GM23338 (cell line): ENCODE measurements around the gene NPAS2. TPM values are rescaled to one million over a fixed set of nuclear protein-coding genes. Genes with fewer than 3 reads are reported as not detected.

Experiments
- ATAC-seq: fragments of 200-7000 bp; cut with Tn5 transposase; 3 replicates; pipeline ENCODE4 v1.9.1; 2020
- DNase-seq: peaks from one replicate; pipeline ENCODE4 v3.0.0-alpha.2; 2015; ENCODE audit warnings: low spot score
- H2AFZ ChIP-seq: fragments of 200-600 bp; sonication (generic); 2 replicates; pipeline ENCODE4 v1.8.0; 2016; ENCODE audit warnings: antibody characterized with exemption, mild to moderate bottlenecking, moderate library complexity
- H3F3A ChIP-seq: fragments of 200-600 bp; sonication (generic); replicated peaks from 2 replicates; pipeline ENCODE4 v1.8.0; 2017; ENCODE audit warnings: antibody characterized with exemption, mixed run types, low read depth
- H3K27ac ChIP-seq: fragments of 200-600 bp; sonication (generic); 2 replicates; pipeline ENCODE4 v1.6.1; 2016; ENCODE audit warnings: low read depth
- H3K27me3 ChIP-seq: fragments of 200-600 bp; sonication (generic); 2 replicates; pipeline ENCODE4 v1.8.0; 2016; ENCODE audit warnings: mild to moderate bottlenecking, mixed run types, moderate library complexity; ENCODE audit not compliant: insufficient read depth
- H3K36me3 ChIP-seq: fragments of 200-600 bp; sonication (generic); 2 replicates; pipeline ENCODE4 v1.8.0; 2016; ENCODE audit warnings: mild to moderate bottlenecking; ENCODE audit not compliant: insufficient read depth
- H3K4me1 ChIP-seq: fragments of 200-600 bp; sonication (generic); 2 replicates; pipeline ENCODE4 v1.8.0; 2016; ENCODE audit warnings: mild to moderate bottlenecking, moderate library complexity; ENCODE audit not compliant: insufficient read depth
- H3K4me2 ChIP-seq: fragments of 200-600 bp; sonication (generic); 2 replicates; pipeline ENCODE4 v1.7.1; 2017; ENCODE audit warnings: mixed run types
- H3K4me3 ChIP-seq: fragments of 200-600 bp; sonication (generic); 2 replicates; pipeline ENCODE4 v1.6.1; 2016; ENCODE audit warnings: mixed run types
- H3K79me2 ChIP-seq: fragments of 200-600 bp; sonication (generic); replicated peaks from 2 replicates; pipeline ENCODE4 v1.8.0; 2017; ENCODE audit warnings: mild to moderate bottlenecking; ENCODE audit not compliant: insufficient read depth
- H3K9me2 ChIP-seq: fragments of 200-600 bp; sonication (generic); 2 replicates; pipeline ENCODE4 v1.8.0; 2017; ENCODE audit not compliant: insufficient read depth
- H4K20me1 ChIP-seq: fragments of 200-600 bp; sonication (generic); replicated peaks from 2 replicates; pipeline ENCODE4 v1.8.0; 2017; ENCODE audit warnings: mild to moderate bottlenecking; ENCODE audit not compliant: insufficient read depth
- H3K27ac Mint-ChIP-seq: 2 replicates; pipeline ENCODE4 v1.8.0; 2020; ENCODE audit warnings: inconsistent platforms, mild to moderate bottlenecking, moderate library complexity, mixed read lengths
- H3K27me3 Mint-ChIP-seq: 3 replicates; pipeline ENCODE4 v1.8.0; 2022; ENCODE audit warnings: low read depth, mild to moderate bottlenecking, moderate library complexity, mixed read lengths, inconsistent platforms; ENCODE audit not compliant: insufficient read depth, poor library complexity
- H3K36me3 Mint-ChIP-seq: 3 replicates; pipeline ENCODE4 v1.8.0; 2021; ENCODE audit warnings: low read depth, mild to moderate bottlenecking, inconsistent platforms, moderate library complexity, mixed read lengths
- H3K4me1 Mint-ChIP-seq: 3 replicates; pipeline ENCODE4 v1.8.0; 2020; ENCODE audit warnings: mild to moderate bottlenecking, inconsistent platforms, mixed read lengths
- H3K4me3 Mint-ChIP-seq: 3 replicates; pipeline ENCODE4 v1.8.0; 2021; ENCODE audit warnings: moderate library complexity, mild to moderate bottlenecking, inconsistent platforms, mixed read lengths
- H3K9me3 Mint-ChIP-seq: 3 replicates; pipeline ENCODE4 v1.8.0; 2020; ENCODE audit warnings: moderate library complexity, mild to moderate bottlenecking, inconsistent platforms, mixed read lengths
- CREB1 ChIP-seq: fragments of 250-450 bp; sonication (Bioruptor Pico); IDR thresholded peaks from 2 replicates; pipeline ENCODE4 v1.5.0; 2020; ENCODE audit warnings: low read depth, mild to moderate bottlenecking, moderate library complexity
- CTCF ChIP-seq, 2 experiments: fragments of 200-600 bp in 1 of 2; sonication (generic) in 1 of 2; conservative IDR thresholded peaks; 2 replicates each; pipeline versions ENCODE4 v1.5.1 to v1.6.1; 2016 to 2017; ENCODE audit warnings: antibody characterized with exemption in 2 of 2, low read depth in 2 of 2, mild to moderate bottlenecking in 2 of 2, moderate library complexity in 1 of 2
- ETS1 ChIP-seq: IDR thresholded peaks from 2 replicates; pipeline ENCODE4 v1.6.1; 2016; ENCODE audit warnings: antibody characterized with exemption
- EZH2 ChIP-seq: fragments of 200-600 bp; sonication (generic); IDR thresholded peaks from one replicate; pipeline ENCODE4 v1.8.0; 2017; ENCODE audit warnings: antibody characterized with exemption, mild to moderate bottlenecking, low read depth; ENCODE audit not compliant: unreplicated experiment
- EZH2phosphoT487 ChIP-seq: fragments of 200-600 bp; sonication (generic); IDR thresholded peaks from one replicate; pipeline ENCODE4 v1.8.1; 2018; ENCODE audit warnings: antibody characterized with exemption; ENCODE audit not compliant: unreplicated experiment
- JUNB ChIP-seq: IDR thresholded peaks from one replicate; pipeline ENCODE4 v1.6.1; 2016; ENCODE audit warnings: antibody characterized with exemption; ENCODE audit not compliant: unreplicated experiment
- NANOG ChIP-seq: IDR thresholded peaks from 2 replicates; pipeline ENCODE4 v1.6.1; 2016; ENCODE audit warnings: antibody characterized with exemption, borderline replicate concordance
- POLR2AphosphoS5 ChIP-seq: IDR thresholded peaks from 2 replicates; pipeline ENCODE4 v1.6.1; 2016; ENCODE audit warnings: antibody characterized with exemption, low read depth
- STAT1 ChIP-seq: IDR thresholded peaks from one replicate; pipeline ENCODE4 v1.6.1; 2016; ENCODE audit warnings: antibody characterized with exemption; ENCODE audit not compliant: unreplicated experiment
- ZNF114 ChIP-seq: fragments of 250-450 bp; sonication (Bioruptor Pico); IDR thresholded peaks from 2 replicates; pipeline ENCODE4 v1.5.0; 2020; ENCODE audit warnings: mild to moderate bottlenecking, moderate library complexity
- ZNF331 ChIP-seq: fragments of 250-450 bp; sonication (Bioruptor Pico); IDR thresholded peaks from 2 replicates; pipeline ENCODE4 v1.5.0; 2020; ENCODE audit warnings: low read depth, mild to moderate bottlenecking, moderate library complexity
- polyA plus RNA-seq: library from polyadenylated mRNA; unstranded; fragments of >200 nt; fragmentation: Nextera tagmentation; extraction: Ambion mirVana; gene quantifications from 2 replicates; pipeline ENCODE4 v1.2.1, GENCODE V29; 2016
- total RNA-seq: library from RNA; depleted of rRNA; stranded (reverse); fragments of >200 nt; shearing (Covaris generic); gene quantifications from 2 replicates; pipeline ENCODE4 v1.2.3, GENCODE V29; 2014
- TF ChIP-seq, protein P1 (sequence below): IDR thresholded peaks from one replicate; pipeline ENCODE4 v1.6.1; 2018; ENCODE audit warnings: antibody characterized with exemption; ENCODE audit not compliant: unreplicated experiment

Gene NPAS2
- total and polyA plus RNA-seq, 2 experiments from 2014 or later, result 0.56 to 1.1 TPM

- TF ChIP-seq, protein P1, sequence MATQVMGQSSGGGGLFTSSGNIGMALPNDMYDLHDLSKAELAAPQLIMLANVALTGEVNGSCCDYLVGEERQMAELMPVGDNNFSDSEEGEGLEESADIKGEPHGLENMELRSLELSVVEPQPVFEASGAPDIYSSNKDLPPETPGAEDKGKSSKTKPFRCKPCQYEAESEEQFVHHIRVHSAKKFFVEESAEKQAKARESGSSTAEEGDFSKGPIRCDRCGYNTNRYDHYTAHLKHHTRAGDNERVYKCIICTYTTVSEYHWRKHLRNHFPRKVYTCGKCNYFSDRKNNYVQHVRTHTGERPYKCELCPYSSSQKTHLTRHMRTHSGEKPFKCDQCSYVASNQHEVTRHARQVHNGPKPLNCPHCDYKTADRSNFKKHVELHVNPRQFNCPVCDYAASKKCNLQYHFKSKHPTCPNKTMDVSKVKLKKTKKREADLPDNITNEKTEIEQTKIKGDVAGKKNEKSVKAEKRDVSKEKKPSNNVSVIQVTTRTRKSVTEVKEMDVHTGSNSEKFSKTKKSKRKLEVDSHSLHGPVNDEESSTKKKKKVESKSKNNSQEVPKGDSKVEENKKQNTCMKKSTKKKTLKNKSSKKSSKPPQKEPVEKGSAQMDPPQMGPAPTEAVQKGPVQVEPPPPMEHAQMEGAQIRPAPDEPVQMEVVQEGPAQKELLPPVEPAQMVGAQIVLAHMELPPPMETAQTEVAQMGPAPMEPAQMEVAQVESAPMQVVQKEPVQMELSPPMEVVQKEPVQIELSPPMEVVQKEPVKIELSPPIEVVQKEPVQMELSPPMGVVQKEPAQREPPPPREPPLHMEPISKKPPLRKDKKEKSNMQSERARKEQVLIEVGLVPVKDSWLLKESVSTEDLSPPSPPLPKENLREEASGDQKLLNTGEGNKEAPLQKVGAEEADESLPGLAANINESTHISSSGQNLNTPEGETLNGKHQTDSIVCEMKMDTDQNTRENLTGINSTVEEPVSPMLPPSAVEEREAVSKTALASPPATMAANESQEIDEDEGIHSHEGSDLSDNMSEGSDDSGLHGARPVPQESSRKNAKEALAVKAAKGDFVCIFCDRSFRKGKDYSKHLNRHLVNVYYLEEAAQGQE, result no peak
- TF ChIP-seq ETS1 (no peak), JUNB (no peak), ZNF114 (CRISPR knock-in tag) (no peak)
Measured at GRCh38 chr2:100988630-100989417, 168.9 kb downstream of the NPAS2 start (continued).

GRCh38 chr2:100989666-100990065 lies 169.7 kb downstream of the NPAS2 start:
- no peak overlapping the region for H3K4me3 Mint-ChIP-seq
- ATAC-seq (no peak), DNase-seq (no peak)
- Histone ChIP-seq H3K4me1 (no peaks in the 10 kb centered on the region), H3K9me2 (no peaks in the 10 kb centered on the region), H3K79me2 (no peaks in the 10 kb centered on the region), H3K27ac (no peak overlapping the region), H3K4me3 (no peak overlapping the region), H3F3A (no peaks in the 10 kb centered on the region), H4K20me1 (no peaks in the 10 kb centered on the region), H3K36me3 (no peaks in the 10 kb centered on the region), H2AFZ (no peak overlapping the region), H3K4me2 (no peak overlapping the region), H3K27me3 (no peaks in the 10 kb centered on the region)
- H3K27ac Mint-ChIP-seq, result no peak overlapping the region
- no peaks in the 10 kb centered on the region for H3K9me3 Mint-ChIP-seq
- H3K27me3 Mint-ChIP-seq, result peaks cover 6% of the 10 kb centered on the region
- peaks cover 14% of the 10 kb centered on the region for H3K4me1 Mint-ChIP-seq
- peaks cover 3% of the 10 kb centered on the region; the same call in 1 of the 3 replicates for H3K36me3 Mint-ChIP-seq
- no peak for TF ChIP-seq EZH2
- no peak for TF ChIP-seq CREB1 (CRISPR knock-in tag)
- no peak for TF ChIP-seq CTCF (conservative IDR thresholded peaks at IDR 0.05; ENCODE audit: low read depth in 2 of 2)
- TF ChIP-seq ZNF331 (CRISPR knock-in tag), result no peak
- TF ChIP-seq EZH2phosphoT487, result no peak
- no peak for TF ChIP-seq ZNF114 (CRISPR knock-in tag)
- TF ChIP-seq STAT1, result no peak
- TF ChIP-seq JUNB, result no peak
- no peak for TF ChIP-seq POLR2AphosphoS5
- TF ChIP-seq NANOG, result no peak
- TF ChIP-seq, protein P1, result no peak
